Gastrocnemius medialis (tissue), 4 donors: ENCODE results near the gene TMEM132C.

Experiments
- POLR2A ChIP-seq, 2 donors: fragments of 450-650 bp; IDR thresholded peaks; one replicate each; pipeline ENCODE4 v1.6.1; 2017; ENCODE audit warnings: antibody characterized with exemption in 2 of 2, mild to moderate bottlenecking in 2 of 2, moderate library complexity in 2 of 2
- TF ChIP-seq, protein P1 (sequence below), 5 experiments: fragments of 450-650 bp in 3 of 5; fragments of 200-600 bp in 2 of 5; sonication (generic) in 2 of 5; IDR thresholded peaks in 4 of 5; conservative IDR thresholded peaks in 1 of 5; 1 replicate in 4 of 5; 2 replicates in 1 of 5; pipeline ENCODE4 v1.5.1; 2016 to 2019; ENCODE audit warnings: antibody characterized with exemption in 5 of 5, mild to moderate bottlenecking in 3 of 5, moderate library complexity in 3 of 5

DNA sequence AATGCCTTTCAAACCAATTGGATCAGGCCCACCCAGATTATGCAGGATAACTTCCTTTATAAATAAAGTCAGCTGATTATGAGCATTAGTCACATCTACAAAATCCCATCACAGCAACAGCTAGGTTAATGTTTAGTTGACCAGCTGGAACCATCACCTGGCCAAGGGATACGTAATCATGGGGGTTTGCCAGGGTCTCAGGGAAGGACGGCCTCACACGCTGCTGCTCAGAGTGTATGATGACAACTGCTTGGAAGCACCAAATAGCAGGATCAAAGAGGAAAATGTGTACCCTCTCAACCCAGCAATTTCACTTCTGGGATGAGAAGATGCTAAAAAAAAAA is 394.2 kb downstream of the TMEM132C start:
- TF ChIP-seq, protein P1, sequence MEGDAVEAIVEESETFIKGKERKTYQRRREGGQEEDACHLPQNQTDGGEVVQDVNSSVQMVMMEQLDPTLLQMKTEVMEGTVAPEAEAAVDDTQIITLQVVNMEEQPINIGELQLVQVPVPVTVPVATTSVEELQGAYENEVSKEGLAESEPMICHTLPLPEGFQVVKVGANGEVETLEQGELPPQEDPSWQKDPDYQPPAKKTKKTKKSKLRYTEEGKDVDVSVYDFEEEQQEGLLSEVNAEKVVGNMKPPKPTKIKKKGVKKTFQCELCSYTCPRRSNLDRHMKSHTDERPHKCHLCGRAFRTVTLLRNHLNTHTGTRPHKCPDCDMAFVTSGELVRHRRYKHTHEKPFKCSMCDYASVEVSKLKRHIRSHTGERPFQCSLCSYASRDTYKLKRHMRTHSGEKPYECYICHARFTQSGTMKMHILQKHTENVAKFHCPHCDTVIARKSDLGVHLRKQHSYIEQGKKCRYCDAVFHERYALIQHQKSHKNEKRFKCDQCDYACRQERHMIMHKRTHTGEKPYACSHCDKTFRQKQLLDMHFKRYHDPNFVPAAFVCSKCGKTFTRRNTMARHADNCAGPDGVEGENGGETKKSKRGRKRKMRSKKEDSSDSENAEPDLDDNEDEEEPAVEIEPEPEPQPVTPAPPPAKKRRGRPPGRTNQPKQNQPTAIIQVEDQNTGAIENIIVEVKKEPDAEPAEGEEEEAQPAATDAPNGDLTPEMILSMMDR (IDR thresholded peaks at IDR 0.05 in 4 of 5, conservative IDR thresholded peaks at IDR 0.05 in 1 of 5) = no peak
- no peak for TF ChIP-seq POLR2A (IDR thresholded peaks at IDR 0.05)
